HG02970 (cell line): ENCODE results near the gene DOK7.

Experiments used
- ATAC-seq: cut with Tn5 transposase; IDR thresholded peaks from one replicate; pipeline ENCODE4 v1.9.1; 2021; ENCODE audit warnings: mild to moderate bottlenecking, moderate library complexity, moderate number of reproducible peaks; ENCODE audit not compliant: unreplicated experiment, low FRiP score

The DOK7 gene

DNA sequence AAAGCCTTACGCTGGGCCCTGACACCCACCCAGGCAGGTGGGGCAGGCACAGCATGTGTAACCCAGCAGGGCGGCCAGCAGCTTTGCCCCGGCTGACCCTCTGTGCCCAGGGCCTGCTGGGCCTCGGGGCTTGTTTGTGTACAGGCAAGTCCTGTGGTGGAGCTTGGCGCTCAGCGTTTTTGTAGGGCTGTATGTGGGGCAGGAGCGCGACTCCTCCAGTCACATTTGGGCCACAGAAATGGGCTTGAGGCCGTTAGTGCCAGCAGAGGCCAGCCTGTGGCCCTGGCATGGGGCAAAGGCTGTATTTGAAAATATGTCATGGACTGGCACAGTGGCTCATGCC lies 36.0 kb upstream of the DOK7 start:
- no peak for ATAC-seq

DNA sequence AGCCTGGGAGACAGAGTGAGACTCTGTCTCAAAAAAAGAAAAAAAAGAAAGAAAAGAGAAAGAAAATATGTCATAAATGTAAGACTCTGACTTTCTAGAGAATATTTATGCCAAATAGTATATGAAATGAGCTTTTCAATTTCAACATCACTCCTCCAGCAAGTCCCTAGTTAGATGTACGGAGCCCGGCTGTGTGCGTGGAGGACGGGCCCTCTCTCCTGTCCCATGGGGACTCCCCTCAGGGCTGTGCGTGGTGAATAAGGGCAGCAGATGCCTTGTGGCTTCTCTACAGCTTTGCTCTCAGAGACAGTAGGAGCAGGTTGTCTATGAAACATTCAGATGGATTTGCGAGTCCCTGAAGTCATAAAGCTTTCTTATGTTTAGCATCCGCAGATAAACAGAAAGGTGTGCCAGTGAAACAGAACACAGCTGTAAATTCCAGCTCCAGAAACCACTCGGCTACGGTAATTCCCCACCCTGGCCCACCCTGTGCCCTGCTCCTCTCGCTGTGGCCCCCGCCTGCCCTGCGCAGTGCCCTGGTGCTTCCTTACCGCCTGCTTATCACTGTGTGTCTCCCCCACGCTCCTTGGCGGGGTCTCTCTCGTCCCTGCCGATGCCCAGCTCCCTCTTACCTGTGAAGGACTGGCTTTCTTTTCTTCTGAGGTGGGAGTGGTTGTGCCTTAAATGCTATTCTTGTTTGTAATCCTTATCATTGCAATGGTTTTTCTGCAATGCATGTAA lies 35.2 kb upstream of the DOK7 start:
- no peak for ATAC-seq

DNA sequence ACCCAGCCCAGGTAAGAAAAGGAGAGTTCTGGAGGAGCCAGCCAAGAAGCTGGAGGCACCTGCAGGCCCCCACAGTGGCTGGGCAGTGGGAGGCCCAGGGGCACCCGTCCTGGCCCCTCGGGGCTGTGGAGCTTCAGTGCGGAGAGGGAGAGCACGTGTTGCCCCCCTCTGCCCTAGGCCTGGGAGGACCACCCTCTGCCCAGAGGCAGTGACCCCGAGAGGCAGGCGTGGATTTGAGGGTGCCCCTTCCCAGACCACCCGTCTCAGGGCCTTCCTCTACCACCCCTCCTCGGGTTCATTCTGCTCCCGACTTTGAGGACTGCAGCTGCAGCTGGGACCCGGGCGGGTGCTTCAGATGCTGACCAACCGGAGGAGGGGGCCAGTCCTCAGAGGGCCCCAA lies 33.5 kb upstream of the DOK7 start:
- ATAC-seq = no peak

DNA sequence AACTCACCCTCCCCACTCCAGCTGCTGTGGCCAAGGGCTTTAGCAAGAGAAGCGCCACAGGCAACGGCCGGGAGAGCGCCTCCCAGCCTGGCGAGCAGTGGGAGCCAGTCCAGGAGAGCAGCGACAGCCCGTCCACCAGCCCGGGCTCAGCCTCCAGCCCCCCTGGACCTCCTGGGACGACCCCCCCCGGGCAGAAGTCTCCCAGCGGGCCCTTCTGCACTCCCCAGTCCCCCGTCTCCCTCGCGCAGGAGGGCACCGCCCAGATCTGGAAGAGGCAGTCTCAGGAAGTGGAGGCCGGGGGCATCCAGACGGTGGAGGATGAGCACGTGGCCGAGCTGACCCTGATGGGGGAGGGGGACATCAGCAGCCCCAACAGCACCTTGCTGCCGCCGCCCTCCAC lies 32.6 kb upstream of the DOK7 start:
- no peak for ATAC-seq

DNA sequence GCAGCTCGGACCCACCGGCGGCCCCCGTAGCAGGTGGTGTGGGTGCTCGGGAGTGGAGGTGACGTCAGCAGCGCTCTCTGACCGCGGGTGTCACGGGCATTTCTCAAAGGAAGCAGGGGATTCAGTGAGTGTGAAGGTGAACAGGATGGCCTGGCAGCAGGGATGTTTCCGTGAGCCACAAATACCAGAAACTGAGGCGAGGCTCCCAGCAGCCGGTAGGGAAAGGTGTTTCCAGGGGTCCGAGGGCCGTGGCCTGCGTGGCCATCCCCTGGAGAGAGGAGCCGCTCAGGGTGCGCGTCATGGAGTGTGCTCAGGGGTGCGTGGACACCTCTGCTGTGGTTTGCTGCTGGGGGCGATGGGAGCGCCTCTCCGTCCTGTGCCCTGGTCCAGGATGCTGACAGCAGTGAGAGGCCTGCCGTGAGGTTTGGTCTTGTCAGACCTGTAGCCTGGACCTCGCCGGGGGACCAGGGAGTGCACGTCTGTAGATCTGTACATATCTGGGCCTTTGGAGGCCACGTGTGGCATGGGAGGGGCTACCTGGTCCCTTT lies 31.6 kb upstream of the DOK7 start:
- ATAC-seq = no peak

DNA sequence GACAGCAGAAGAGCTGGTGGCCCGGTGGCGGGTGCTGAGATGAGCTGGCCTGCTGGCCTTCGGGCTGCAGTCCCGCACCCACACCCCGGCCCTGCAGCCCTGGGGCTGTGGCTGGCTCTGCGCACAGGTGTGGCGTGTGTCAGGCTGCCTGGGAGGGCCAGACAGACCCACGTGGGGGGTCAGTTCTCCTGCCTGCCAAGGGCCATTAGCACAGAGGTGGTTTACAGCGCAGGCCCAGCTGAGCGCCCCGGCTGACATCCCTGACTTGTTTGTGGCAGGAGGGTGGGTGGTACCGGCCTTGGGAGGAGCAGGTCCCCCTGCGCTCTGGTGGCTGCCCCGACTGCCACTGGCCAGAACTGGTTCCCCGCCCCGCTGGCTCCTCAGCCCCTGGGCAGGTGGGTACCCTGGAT lies 30.7 kb upstream of the DOK7 start:
- ATAC-seq = no peak

DNA sequence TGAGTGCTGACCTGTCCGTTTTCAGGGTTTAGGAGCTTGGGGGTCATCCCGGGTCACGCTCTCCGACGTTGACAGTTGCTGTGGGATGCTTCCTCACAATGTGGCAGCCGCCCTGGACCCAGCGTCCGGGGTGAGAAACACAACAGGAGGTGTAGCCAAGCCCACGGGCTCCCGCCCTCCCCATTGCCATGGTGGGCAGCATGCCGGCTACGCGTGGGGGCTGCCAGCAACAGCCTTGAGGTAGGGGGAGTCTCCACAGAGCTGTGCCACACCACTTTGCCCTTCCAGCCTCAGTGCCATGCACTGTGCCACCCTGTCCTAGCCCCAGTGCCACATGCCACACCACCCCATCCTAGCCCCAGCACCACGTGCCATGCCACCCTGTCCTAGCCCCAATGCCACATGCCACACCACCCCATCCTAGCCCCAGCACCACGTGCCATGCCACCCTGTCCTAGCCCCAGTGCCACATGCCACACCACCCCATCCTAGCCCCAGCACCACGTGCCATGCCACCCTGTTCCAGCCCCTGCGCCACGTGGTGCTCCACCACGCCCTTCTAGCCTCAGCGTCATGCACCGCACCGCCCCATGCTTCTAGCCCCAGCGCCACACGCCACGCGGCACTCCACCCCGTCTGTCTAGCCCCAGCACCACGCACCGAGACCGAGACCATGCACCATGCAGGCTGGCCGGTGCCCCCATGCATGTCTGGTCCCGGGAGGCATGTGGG lies 29.8 kb upstream of the DOK7 start:
- no peak for ATAC-seq

DNA sequence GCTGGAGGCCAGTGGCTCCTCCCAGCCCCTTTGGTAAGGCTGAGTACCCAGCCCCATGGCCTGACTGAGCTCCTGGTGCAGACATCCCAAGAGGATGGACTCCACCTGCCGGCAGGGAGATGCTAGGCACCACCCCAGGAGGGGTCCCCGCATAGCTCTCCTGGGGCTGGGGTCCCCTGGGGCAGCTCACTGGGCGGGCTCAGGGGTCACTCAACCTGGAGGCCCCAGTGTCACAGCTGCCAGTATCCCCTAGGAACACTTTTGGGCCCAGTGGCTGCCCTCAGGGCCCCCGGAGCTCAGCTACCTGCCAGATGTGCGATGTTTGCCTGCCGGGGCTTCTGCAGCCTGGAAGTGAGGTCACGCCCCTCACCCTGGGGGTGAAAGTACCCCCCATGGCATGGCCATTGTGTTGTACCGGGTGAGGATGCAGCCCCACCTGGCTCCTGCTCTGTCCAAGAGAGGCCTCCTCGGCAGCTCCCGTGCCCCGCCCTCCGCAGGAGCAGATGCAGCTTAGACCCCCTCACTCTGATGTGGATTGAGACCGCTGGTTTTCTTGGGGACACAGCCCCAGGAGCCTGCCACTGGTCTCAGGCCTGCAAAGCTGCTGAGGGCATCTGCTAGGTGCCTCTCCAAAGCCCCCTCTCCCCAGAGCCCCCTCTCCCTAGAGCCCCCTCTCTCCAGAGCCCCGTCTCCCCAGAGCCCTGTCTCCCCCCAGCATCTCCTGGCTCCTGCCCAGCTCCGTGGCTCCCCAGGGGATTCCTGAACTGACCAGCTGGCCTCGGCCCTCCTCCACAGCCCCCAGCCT lies 28.0 kb upstream of the DOK7 start:
- no peak for ATAC-seq

DNA sequence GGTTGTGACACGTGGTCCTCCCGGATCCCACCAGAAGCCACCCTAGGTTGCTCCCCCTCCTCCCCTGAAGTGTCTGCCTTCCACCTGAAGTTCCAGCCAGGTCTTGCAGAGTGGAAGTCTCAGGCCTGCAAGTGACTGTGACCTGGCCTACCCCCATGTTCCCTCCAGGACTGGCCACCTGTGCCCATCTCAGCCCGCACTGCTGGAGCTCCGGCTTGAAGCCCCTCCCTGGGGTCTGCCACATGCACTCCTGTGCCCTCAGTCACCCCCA lies 27.5 kb upstream of the DOK7 start:
- no peak for ATAC-seq

DNA sequence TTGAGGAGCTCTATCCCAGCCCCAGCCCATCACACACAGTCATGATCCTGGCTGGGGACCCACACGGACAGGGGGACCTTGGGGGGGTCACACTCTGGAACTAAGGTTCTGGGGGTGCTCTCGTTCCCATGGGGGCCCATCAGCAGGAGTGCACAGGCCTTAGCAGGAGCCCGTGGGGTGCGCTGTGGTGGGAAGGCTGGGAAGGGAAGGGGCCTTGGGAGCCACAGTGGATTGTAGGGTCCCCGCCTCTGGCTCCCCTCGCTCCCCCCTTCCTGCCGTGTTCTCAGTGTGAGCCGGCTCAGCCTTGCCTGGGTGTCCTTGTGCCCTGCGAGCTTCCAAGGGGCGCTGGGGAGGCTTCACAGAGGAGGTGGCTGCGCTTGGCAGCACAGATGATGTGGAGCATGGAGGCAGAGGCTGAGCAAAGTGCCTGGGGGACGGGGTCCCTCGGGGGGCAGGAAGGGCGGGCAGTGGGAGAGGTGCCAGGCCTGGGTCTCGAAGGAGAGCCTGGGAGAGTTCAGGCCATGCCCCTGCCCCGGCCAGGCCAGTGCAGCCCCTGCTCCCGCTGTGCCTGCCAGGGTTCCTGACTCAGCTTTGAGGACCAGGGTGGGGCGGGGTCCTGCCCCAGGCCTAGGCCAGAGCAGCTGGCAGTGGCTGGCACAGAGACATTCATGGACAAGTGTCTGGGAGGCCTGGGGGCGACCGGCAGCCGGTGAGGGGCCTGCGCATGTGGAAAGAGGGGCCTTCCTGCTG lies 26.9 kb upstream of the DOK7 start:
- ATAC-seq = no peak

DNA sequence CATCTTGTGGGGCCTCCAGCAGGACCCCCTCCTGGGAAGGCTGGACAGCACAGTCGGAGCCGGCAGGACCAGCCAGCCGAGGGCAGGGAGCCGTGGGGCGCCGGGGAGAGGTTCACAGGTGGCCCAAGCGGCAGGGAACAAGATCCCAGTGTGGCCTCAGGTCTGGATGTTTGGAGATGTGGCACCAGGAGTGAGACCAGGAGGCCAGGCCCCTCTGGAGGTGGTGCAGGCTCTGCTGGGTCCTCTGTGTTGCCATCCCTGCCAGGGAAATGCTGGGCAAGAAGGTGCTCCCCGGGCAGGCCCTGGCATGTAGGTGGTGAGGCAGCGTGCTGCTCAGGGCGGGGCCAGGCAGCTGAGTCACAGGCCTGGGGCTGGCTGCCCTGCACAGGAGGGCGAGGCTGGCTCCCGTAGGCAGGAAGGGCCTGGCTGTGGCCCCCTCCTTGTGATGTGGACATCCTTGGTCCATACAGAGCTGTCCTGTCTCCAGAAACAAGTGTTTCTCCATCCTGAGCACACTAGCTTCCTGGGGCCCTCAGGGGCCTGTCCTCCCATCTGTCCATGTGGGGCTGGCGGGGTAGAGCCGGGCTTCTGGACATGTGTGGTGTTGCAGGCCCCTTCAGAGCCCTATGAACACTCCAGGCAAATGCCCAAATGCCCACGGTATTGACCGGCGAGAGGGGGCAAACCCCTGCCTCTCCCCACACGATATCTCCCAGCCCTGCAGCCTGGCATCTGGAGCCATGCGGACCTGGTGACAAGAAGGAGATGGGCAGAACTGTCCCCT lies 26.1 kb upstream of the DOK7 start:
- no peak for ATAC-seq

DNA sequence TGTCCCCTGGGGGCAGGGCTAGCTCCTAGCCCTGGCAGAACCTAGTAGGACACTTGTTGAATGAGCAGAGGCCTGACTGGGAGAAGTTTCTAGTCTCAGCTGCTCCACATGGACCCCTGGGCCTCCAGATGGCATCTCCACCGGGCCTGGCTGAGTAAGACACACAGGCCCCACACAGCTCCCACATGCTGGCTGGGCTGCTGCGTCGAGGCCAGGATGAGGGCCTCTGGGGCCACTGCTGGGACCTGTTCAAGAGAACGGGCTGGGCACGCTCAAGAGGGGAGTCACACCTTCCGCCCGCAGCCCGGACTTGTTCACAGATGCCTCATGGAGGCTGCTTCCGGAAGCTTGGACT lies 25.5 kb upstream of the DOK7 start:
- ATAC-seq = no peak

DNA sequence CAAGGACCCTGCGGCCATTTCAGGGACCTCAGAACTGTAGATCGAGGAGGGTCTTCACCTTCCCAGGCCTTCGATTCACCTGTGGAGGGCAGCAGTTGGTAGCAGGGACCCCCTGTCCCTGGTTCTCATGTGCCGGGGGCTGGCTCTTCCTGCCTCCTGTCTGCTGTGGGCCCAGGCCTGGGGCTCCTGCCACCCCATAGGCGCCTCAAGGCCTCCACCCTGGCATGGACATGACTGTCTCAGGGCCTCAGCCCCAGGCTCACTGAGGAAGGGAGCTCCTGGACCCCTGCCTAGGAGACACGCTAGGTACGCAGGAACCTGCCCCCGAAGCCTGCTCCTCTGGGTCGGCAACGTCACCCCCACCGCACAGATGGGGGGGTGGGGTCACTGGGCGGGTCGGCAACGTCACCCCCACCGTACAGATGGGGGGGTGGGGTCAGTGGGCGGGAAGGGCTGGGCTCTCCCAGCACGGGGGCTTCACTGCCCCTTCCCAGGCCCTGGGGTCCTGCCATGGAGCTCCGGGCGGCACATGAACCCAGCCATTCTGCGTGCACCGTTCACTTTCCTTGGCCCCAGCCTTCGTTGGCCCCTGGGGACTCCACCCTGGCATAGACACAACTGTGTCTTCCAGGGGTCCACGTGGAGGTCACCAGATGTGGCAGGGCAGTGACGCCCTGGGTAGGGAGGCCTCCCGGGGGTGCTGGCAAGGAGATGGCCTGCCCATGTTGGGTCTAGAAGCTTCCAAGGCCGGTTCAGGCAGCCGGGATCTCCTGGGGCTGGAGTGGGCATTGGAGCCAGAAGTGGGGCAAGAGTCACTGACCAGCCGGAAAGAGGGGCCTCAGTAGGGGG lies 24.9 kb upstream of the DOK7 start:
- no peak for ATAC-seq

DNA sequence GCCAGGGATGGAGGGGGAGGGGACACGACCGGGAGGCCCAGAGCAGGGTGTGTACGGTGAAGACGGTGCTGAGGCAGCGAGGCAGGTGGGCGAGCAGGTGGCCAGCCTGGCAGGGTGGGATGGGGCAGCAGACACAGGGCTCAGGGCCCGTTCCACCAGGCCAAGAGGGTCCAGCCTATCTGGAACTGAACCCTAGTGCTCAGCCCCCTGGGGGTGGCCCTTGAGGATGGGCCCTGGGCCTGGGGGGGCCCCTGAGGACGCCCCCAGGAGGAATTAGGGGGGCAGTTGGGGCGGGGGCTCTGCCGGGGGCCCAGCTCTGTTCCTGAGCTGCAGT lies 24.3 kb upstream of the DOK7 start:
- ATAC-seq = no peak

DNA sequence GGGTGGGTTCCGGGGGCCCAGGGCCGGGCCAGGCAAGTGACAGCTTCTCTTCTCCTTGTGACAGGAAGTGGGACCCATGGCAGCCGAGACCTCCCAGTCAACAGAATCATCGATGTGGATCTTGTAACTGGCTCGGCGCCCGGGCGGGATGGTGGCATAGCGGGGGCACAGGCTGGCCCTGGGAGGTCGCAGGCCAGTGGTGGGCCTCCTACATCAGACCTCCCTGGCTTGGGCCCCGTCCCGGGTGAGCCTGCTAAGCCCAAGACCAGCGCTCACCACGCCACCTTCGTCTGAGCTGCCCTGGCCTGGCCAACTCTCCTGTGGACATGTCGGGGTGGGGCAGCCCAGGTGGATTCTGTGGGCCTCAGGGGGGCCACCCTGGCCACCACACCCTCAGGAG lies 23.7 kb upstream of the DOK7 start:
- no peak for ATAC-seq

DNA sequence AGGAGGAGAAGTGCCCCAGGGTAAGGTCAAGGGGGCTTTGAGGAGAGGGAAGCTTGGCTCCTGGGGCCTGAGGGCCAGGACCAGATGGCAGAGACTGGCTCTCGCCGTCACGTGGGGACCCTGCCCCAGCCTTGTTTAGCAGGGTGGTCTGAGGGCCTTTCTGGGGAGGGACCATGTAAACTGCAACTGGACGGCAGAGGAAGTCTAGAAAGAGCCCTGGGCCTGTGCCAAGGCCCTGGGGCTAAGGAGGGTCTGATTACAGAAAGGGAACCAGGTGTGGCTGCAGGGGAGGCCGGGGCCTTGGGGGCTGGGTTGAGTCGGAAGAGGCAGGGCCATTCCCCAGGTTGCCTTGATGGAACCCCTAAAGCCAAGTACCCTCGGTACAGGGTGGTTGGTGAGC lies 23.1 kb upstream of the DOK7 start:
- no peak for ATAC-seq

DNA sequence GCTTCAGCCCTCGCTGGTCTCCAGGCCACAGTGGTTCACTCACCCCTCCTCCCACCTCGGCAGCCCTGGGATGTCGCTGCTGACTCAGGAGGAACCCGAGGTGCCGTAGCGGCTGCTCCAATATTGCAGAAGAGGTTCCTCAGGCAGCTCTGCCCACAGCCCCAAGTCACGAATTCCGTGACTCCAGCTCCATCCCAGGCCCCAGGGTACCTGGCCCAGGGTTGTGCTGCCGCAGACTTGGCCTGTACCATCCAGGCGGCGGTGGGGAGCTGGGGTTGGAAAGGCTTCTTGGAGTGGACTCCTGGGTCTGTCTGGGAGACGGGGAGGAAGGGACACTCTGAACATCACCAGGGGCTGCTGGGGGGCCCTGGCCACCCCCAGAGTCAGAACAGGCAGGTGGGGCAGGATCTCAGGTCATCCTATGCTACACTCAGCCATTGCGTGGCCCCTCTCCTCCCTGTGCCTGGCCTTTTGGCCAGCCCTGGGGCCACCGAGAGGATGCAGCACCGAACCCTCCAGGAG lies 22.1 kb upstream of the DOK7 start:
- no peak for ATAC-seq

DNA sequence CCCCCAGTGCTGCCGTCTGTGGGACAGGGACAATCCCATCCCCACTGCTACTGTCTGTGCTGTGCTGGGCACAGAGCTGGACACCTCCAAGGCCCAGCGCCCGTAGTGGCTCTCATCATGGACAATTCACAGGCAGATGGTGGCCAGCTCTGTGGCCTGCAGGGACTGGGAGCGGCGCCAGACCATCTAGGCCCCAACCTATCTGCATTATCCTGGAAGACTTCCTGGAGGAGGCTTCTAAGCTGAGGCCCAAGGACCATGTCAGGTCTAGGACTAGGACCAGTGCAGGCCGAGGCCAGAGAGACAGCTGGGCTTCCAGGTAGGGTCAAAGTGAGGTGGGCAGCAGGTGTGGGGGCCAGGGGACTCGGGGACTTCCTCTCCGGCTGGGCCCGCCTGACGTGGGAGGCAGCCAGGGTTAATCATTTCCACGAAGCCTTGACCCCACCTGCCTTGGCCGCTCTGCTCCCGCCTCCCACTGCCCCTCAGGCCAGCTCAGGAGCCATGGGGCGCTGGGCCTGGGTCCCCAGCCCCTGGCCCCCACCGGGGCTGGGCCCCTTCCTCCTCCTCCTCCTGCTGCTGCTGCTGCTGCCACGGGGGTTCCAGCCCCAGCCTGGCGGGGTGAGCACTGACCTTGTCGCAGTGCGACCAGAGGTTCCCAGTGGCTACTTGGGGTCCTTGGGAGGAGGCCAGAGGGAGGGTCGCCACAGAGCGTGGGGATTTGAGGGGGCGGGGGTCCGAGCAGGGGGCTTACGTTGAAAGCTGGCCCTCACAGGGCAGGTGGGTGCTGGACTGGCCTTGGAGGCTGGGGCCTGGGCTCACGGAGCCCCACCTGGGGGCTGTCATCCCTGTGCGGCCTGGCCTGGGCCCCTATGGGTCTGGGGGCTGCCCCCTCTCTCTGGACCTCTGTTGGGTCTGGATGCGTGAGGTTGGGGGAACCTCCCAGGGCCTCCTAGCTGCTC lies 21.3 kb upstream of the DOK7 start, which contains the start of gene HGFAC:
TSS of gene HGFAC (plus strand) at position 468 of the 959 bp plus-strand sequence. CDS start at position 502, 34 bp downstream.
- no peak for ATAC-seq
